ENCODE data around the gene CDC14B. TPM values are rescaled to one million over a fixed set of nuclear protein-coding genes. Genes with fewer than 3 reads are reported as not detected.
"Not testable (repeated sequence)": the region's sequence is repeated elsewhere in the genome, so short reads cannot be mapped to it uniquely, and the experiment has no call there.

The CDC14B gene
- total RNA-seq, 2 donors from 2014 or later: 1.5 to 2.6 TPM

GRCh38 chr9:96567203-96567700, 52.4 kb downstream of the CDC14B start:
- DNase-seq (ENCODE audit: low spot score in 2 of 2) (no peak), ATAC-seq (peak in 1 of 2 donors; percentile 10)
- Mint-ChIP-seq H3K9me3 (no peaks in the 10 kb centered on the region), H3K36me3 (no peaks in the 10 kb centered on the region), H3K27ac (peak overlapping the region in 1 of 2 donors; percentile 85)

DNA sequence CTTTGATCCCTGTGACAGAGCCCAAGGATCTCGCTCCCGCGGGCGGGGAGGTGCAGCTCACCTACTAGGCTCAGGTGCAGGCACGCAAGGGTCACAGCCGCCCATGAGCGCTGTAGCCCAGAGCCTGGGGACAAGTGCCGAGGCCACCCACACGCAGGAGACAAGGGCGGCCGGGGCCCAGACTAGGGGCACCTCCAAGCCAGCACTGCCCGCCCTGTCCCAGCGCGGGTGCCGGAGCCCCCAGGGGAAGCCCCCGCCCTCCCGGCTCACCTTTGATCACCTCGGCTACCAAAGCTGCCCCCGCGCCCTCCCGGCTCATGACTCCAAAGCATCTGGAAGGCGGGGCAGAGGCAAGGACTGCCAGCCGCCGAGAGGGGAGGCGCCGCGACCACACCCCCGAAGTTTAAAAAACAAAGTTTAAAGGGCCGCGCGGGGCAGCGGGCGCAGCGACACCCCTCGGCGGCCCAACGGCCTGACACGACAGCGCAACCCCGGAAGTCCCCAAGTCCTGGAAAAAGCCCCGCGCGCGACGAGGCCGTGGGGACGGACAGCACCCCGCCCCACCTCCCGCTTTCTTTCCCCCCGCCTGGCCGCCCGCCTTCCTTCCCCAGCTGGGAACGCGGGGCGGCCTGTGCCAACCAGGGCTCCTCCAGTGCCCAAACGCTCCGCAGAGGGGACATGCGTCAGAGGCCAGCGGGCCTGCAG, 53.0 kb downstream of the CDC14B start:
- DNase-seq (ENCODE audit: low spot score in 2 of 2): peak; percentile 74 to 86
- Mint-ChIP-seq H3K27ac (peak overlapping the region; percentile 78 to 85), H3K36me3 (no peaks in the 10 kb centered on the region), H3K9me3 (no peaks in the 10 kb centered on the region)
- peak; percentile 86 to 90 for ATAC-seq

DNA sequence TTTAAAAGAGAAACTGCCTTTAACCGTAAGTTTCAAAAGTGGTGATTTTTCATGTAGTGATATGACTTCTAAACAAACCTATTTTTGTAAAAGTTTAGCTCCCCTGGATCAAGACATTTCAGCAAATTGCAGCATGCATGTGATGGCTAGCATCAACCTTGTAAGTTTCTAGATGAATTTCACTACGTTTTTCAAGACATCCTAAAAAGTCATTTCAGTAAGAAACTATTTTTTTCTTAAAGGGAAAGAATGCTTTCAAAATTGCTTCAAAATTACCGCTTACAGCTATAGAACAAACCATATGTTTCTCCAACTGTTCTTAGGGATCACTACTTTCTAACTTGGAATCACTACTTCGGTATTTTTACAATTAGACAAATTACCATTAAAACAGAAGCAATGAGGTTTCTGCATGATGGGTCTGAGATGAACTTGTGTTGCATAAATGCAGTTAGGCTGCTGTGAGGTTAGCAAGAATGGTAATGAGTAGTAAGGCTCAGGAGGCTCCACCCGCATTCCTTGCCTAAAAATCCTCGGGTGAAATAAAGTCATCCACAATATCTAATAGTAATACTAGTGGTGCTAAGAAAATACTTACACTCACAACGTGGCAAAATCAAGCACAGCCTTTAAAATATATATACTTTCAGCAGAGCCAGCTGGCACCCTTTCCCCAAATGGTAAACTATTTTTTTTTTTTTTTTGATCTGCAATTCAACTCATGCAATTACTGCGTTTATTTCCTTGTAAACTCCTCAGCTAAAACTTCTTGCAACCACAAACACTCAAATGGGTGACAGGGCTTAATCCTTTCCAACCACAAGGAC, 53.8 kb downstream of the CDC14B start:
- ATAC-seq (peak in 1 of 2 donors; percentile 48), DNase-seq (ENCODE audit: low spot score in 2 of 2) (no peak)
- Mint-ChIP-seq H3K27ac (peak overlapping the region; percentile 78 to 85), H3K36me3 (no peaks in the 10 kb centered on the region), H3K9me3 (no peaks in the 10 kb centered on the region)

- ATAC-seq (no peak), DNase-seq (ENCODE audit: low spot score in 2 of 2) (no peak)
- H3K36me3 Mint-ChIP-seq: no peaks in the 10 kb centered on the region
- peak overlapping the region in 1 of 2 donors; percentile 19 for H3K27ac Mint-ChIP-seq
- no peaks in the 10 kb centered on the region for H3K9me3 Mint-ChIP-seq
Observed at GRCh38 chr9:96564217-96564616, 55.4 kb downstream of the CDC14B start.

DNA sequence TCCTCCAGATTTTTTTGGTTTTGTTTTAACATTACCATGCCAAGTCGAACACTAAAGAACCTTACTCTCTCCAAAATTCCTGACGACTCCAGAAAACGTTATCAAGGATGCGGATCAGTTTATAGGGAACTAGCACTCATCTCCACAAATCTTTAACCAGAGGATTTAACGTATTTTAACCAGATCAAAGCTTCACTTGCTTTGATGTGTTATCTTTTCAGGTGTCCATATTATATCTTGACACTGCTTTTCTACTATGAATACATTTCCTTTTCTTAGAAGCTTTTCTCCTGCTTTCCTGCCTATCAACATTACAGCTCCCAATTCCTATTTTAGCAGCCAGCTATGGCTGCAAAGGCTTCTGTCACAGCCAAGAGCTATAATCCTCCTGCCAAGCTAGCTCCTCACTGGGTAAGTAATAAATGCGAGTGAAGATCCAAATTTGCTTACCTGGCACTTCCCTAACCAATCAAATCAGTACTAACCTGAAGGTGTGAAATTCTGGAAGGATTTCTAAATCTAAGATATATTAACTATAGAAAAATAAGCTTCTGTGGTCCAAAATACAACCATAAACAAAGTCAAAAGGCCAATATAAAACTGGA, 60.2 kb downstream of the CDC14B start:
- no peak overlapping the region for H3K27ac Mint-ChIP-seq
- H3K36me3 Mint-ChIP-seq: no peaks in the 10 kb centered on the region
- DNase-seq (ENCODE audit: low spot score in 2 of 2): no peak
- no peaks in the 10 kb centered on the region for H3K9me3 Mint-ChIP-seq
- ATAC-seq: no peak

DNA sequence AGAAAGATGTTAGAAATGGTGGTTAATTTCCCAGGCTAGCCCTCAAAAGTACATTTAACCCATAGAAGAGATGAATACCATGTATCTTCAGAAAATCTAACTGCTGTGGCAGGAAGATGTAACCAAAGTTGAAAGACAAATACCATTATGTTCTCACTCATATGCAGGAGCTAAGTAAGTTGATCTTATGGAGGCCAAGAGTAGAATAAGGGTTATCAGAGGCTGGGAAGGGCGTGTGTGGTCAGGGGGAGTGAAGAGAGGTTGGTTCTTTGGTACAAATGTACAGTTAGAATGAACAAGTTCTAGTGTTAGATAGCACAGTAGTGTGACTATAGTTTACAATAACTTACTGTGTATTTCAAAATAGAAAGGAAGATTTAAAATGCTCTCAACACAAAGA, 61.7 kb downstream of the CDC14B start:
- ATAC-seq (no peak), DNase-seq (ENCODE audit: low spot score in 2 of 2) (no peak)
- H3K9me3 Mint-ChIP-seq: no peaks in the 10 kb centered on the region
- no peaks in the 10 kb centered on the region for H3K36me3 Mint-ChIP-seq
- H3K27ac Mint-ChIP-seq: no peak overlapping the region

GRCh38 chr9:96556701-96557461, 62.8 kb downstream of the CDC14B start:
- Mint-ChIP-seq H3K36me3 (no peaks in the 10 kb centered on the region), H3K9me3 (no peaks in the 10 kb centered on the region), H3K27ac (no peak overlapping the region)
- no peak for ATAC-seq
- DNase-seq (ENCODE audit: low spot score in 2 of 2): no peak

DNA sequence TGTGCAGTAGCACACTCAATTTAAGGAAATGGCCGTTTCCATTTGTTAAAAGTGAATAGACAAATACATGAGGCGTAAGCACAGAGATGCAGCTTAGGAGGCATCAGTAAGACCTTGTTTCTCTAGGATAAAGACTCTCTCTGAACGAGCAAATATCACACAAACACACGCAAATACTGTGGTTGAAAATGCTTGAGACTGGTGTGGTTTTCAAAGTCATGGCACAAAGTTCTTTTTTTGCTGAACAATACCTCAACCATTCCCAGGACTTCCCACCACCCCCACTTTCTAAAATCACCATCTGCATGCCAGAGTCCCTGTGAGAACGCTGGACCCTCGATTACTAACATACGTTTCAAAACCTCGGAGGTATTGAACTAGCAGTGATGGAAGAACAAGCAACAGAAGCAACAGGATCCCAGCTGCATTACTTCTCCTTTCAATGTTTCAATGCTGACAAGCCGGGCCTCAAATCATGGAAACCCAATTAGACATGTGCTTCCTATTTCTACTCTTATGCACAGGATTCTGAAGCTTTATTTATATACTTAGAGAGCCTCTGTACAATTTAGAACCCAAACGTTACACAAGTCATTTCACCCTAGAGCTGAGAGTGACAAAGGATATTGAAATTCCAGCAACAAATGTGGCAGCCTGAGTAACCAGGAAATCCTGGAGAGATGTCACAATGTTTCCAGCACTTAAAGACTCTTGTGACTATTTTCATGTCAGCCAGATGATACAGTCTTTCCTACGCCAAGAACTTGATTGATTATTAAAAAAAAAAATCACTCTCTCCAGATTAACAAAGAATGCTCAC, 63.9 kb downstream of the CDC14B start:
- no peaks in the 10 kb centered on the region for H3K9me3 Mint-ChIP-seq
- no peaks in the 10 kb centered on the region for H3K36me3 Mint-ChIP-seq
- DNase-seq (ENCODE audit: low spot score in 2 of 2) (no peak), ATAC-seq (no peak)
- H3K27ac Mint-ChIP-seq: no peak overlapping the region

GRCh38 chr9:96554801-96555566, 64.7 kb downstream of the CDC14B start:
- Mint-ChIP-seq H3K9me3 (no peaks in the 10 kb centered on the region), H3K27ac (no peak overlapping the region), H3K36me3 (no peaks in the 10 kb centered on the region)
- ATAC-seq (peak; percentile 16 to 17), DNase-seq (ENCODE audit: low spot score in 2 of 2) (no peak)

- DNase-seq (ENCODE audit: low spot score in 2 of 2) (no peak), ATAC-seq (no peak)
- no peaks in the 10 kb centered on the region for H3K36me3 Mint-ChIP-seq
- peak overlapping the region in 1 of 2 donors; percentile 63 for H3K27ac Mint-ChIP-seq
- H3K9me3 Mint-ChIP-seq: no peaks in the 10 kb centered on the region
Observed at GRCh38 chr9:96554326-96554725, 65.3 kb downstream of the CDC14B start.

- Mint-ChIP-seq H3K9me3 (no peaks in the 10 kb centered on the region), H3K27ac (peak overlapping the region in 1 of 2 donors; percentile 63), H3K36me3 (no peaks in the 10 kb centered on the region)
- no peak for DNase-seq (ENCODE audit: low spot score in 2 of 2)
- ATAC-seq: peak; percentile 75 to 81
Observed at GRCh38 chr9:96553070-96553469, 66.6 kb downstream of the CDC14B start.

GRCh38 chr9:96551403-96551802, 68.2 kb downstream of the CDC14B start:
- H3K27ac Mint-ChIP-seq: no peak overlapping the region
- H3K36me3 Mint-ChIP-seq: no peaks in the 10 kb centered on the region
- no peaks in the 10 kb centered on the region for H3K9me3 Mint-ChIP-seq
- peak; percentile 20 to 34 for ATAC-seq
- no peak for DNase-seq (ENCODE audit: low spot score in 2 of 2)

DNA sequence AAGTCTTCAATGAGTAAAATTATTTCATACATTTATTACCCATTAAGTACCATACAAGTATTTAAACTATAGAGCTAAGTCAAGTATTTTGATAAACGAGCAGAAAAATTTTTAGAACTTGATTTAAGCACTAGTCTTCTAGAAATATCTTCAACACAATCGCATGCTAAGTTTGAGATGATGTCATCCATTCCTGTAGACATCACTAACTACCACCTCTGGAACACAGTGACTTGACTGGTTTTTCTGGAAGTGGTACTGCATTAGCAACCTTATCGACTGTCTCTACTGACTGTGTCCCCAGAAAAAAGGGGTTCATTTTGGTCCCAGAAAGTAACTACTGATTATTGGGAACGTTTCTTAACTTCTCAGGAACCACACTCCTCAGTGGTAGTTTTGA, 69.0 kb downstream of the CDC14B start:
- ATAC-seq (no peak), DNase-seq (ENCODE audit: low spot score in 2 of 2) (no peak)
- H3K9me3 Mint-ChIP-seq: no peaks in the 10 kb centered on the region
- no peak overlapping the region for H3K27ac Mint-ChIP-seq
- H3K36me3 Mint-ChIP-seq: peaks cover 0 to 3% of the 10 kb centered on the region in 2 donors

- not testable (repeated sequence) for H3K36me3 Mint-ChIP-seq; ATAC-seq; H3K9me3 Mint-ChIP-seq; DNase-seq (ENCODE audit: low spot score in 2 of 2); H3K27ac Mint-ChIP-seq
Observed at GRCh38 chr9:96543131-96543530, 76.5 kb downstream of the CDC14B start.

- H3K36me3 Mint-ChIP-seq: no peaks in the 10 kb centered on the region
- DNase-seq (ENCODE audit: low spot score in 2 of 2) (no peak), ATAC-seq (no peak)
- no peaks in the 10 kb centered on the region for H3K9me3 Mint-ChIP-seq
- H3K27ac Mint-ChIP-seq: no peak overlapping the region
Observed at GRCh38 chr9:96540106-96540505, 79.5 kb downstream of the CDC14B start.
